SK-N-SH (cell line): ENCODE results near the gene DSCAML1. TPM values are rescaled to one million over a fixed set of nuclear protein-coding genes. Genes with fewer than 3 reads are reported as not detected.

Experiments
- CTCF ChIA-PET: fragments of 300-600, 350-600 bp; formaldehyde crosslinking; extraction: SDS; loops from one replicate; lab custom pipeline; 2021; lab: Yijun Ruan, JAX
- POLR2A ChIA-PET: fragments of 350-600 bp; sonication (Branson Sonifier 250); formaldehyde crosslinking; extraction: SDS; loops from one replicate; lab custom pipeline; 2020; ENCODE audit warnings: antibody characterized with exemption, inconsistent platforms; lab: Yijun Ruan, JAX
- DNase-seq: peaks from one replicate; pipeline ENCODE4 v3.0.0; 2012
- H2AFZ ChIP-seq: fragments of 200-600 bp; sonication (generic); 2 replicates; pipeline ENCODE4 v1.8.1; 2016; ENCODE audit warnings: antibody characterized with exemption, mild to moderate bottlenecking, low read depth
- H3F3A ChIP-seq: fragments of 200-600 bp; sonication (generic); replicated peaks from 2 replicates; pipeline ENCODE3; 2016; ENCODE audit warnings: antibody characterized with exemption, mild to moderate bottlenecking; ENCODE audit not compliant: insufficient read depth
- H3K27ac ChIP-seq, 2 experiments: fragments of 200-500 bp in 1 of 2; fragments of 200-600 bp in 1 of 2; sonication (Bioruptor generic) in 1 of 2; sonication (generic), shearing (Covaris generic) in 1 of 2; 2 replicates each; pipeline versions ENCODE4 v1.5.1 to v1.6.1; 2014 to 2016; ENCODE audit warnings: low read depth in 2 of 2, inconsistent platforms in 1 of 2, low read length in 1 of 2, mild to moderate bottlenecking in 1 of 2, mixed read lengths in 1 of 2
- H3K27me3 ChIP-seq: fragments of 200-600 bp; sonication (generic), shearing (Covaris generic); 2 replicates; pipeline ENCODE4 v1.6.1; 2016; ENCODE audit warnings: mixed run types; ENCODE audit not compliant: insufficient read depth
- H3K36me3 ChIP-seq, 2 experiments: fragments of 200-500 bp in 1 of 2; fragments of 200-600 bp in 1 of 2; sonication (Bioruptor generic) in 1 of 2; sonication (generic) in 1 of 2; replicated peaks in 1 of 2; 2 replicates each; pipeline versions ENCODE3 to v1.5.1; 2014 to 2016; ENCODE audit warnings: low read length in 1 of 2, mild to moderate bottlenecking in 1 of 2; ENCODE audit not compliant: insufficient read depth in 2 of 2, control insufficient read depth in 1 of 2
- H3K4me1 ChIP-seq, 2 experiments: fragments of 200-500 bp in 1 of 2; fragments of 200-600 bp in 1 of 2; sonication (Bioruptor generic) in 1 of 2; sonication (generic), shearing (Covaris generic) in 1 of 2; 2 replicates each; pipeline versions ENCODE4 v1.5.1 to v1.6.1; 2014 to 2016; ENCODE audit warnings: low read depth in 1 of 2, low read length in 1 of 2, mixed run types in 1 of 2; ENCODE audit not compliant: insufficient read depth in 2 of 2, control insufficient read depth in 1 of 2
- H3K4me2 ChIP-seq: fragments of 200-600 bp; sonication (generic), shearing (Covaris generic); 2 replicates; pipeline ENCODE4 v1.6.1; 2017; ENCODE audit warnings: mixed run types
- H3K4me3 ChIP-seq, 2 experiments: fragments of 200-500 bp in 1 of 2; fragments of 200-600 bp in 1 of 2; sonication (Bioruptor generic) in 1 of 2; sonication (generic), shearing (Covaris generic) in 1 of 2; 2 replicates each; pipeline versions ENCODE4 v1.5.1 to v1.8.1; 2014 to 2016; ENCODE audit warnings: low read depth in 2 of 2, inconsistent platforms in 1 of 2, low read length in 1 of 2, mild to moderate bottlenecking in 1 of 2, mixed read lengths in 1 of 2, moderate library complexity in 1 of 2
- H3K79me2 ChIP-seq: fragments of 200-600 bp; sonication (generic); 2 replicates; pipeline ENCODE4 v1.8.1; 2017; ENCODE audit warnings: mild to moderate bottlenecking; ENCODE audit not compliant: insufficient read depth
- H3K9ac ChIP-seq: fragments of 200-600 bp; sonication (generic); 2 replicates; pipeline ENCODE4 v1.6.1; 2017; ENCODE audit warnings: mixed run types
- H3K9me2 ChIP-seq: fragments of 200-600 bp; sonication (generic); 2 replicates; pipeline ENCODE4 v1.6.1; 2017; ENCODE audit warnings: mixed run types
- H3K9me3 ChIP-seq: fragments of 200-600 bp; sonication (generic); 2 replicates; pipeline ENCODE4 v1.6.1; 2017; ENCODE audit warnings: mixed run types, mild to moderate bottlenecking, moderate library complexity
- H4K20me1 ChIP-seq: fragments of 200-600 bp; sonication (generic); 2 replicates; pipeline ENCODE4 v1.6.1; 2017; ENCODE audit warnings: mild to moderate bottlenecking, mixed run types; ENCODE audit not compliant: insufficient read depth
- ELF1 ChIP-seq: IDR thresholded peaks from 2 replicates; pipeline ENCODE4 v1.4.0; 2012
- EP300 ChIP-seq, 2 experiments: IDR thresholded peaks; 2 replicates each; pipeline versions ENCODE4 v1.4.0 to v1.6.1; 2012; ENCODE audit warnings: borderline replicate concordance in 1 of 2, low read depth in 1 of 2, low read length in 1 of 2
- FOXJ3 ChIP-seq: sonication (generic); formaldehyde crosslinking; IDR thresholded peaks from 2 replicates; pipeline ENCODE4 v1.5.1; 2020; ENCODE audit warnings: mild to moderate bottlenecking, missing genetic modification reagents
- GABPA ChIP-seq: IDR thresholded peaks from 2 replicates; pipeline ENCODE4 v1.4.0; 2012; ENCODE audit warnings: low read depth, mild to moderate bottlenecking
- JUND ChIP-seq: IDR thresholded peaks from 2 replicates; pipeline ENCODE4 v1.4.0; 2012
- MAX ChIP-seq: IDR thresholded peaks from 2 replicates; pipeline ENCODE4 v1.4.0; 2012; ENCODE audit warnings: low read depth
- MEF2A ChIP-seq: IDR thresholded peaks from 2 replicates; pipeline ENCODE4 v1.4.0; 2012; ENCODE audit warnings: low read depth, borderline replicate concordance
- MXI1 ChIP-seq: IDR thresholded peaks from 2 replicates; pipeline ENCODE4 v1.6.1; 2012; ENCODE audit warnings: mild to moderate bottlenecking, low read depth, low read length, improper control_type of control experiment
- NRF1 ChIP-seq: IDR thresholded peaks from 2 replicates; pipeline ENCODE4 v1.6.1; 2012; ENCODE audit warnings: low read depth, mild to moderate bottlenecking, low read length
- POLR2AphosphoS5 ChIP-seq: IDR thresholded peaks from 2 replicates; pipeline ENCODE4 v1.6.1; 2012; ENCODE audit warnings: low read depth, low read length
- RAD21 ChIP-seq: IDR thresholded peaks from 2 replicates; pipeline ENCODE4 v1.6.1; 2012; ENCODE audit warnings: mild to moderate bottlenecking, low read length
- RCOR1 ChIP-seq: fragments of 150-350 bp; IDR thresholded peaks from 2 replicates; pipeline ENCODE4 v1.6.1; 2017; ENCODE audit warnings: antibody characterized with exemption, low read length
- RXRA ChIP-seq: IDR thresholded peaks from 2 replicates; pipeline ENCODE4 v1.4.0; 2012; ENCODE audit warnings: low read depth, mild to moderate bottlenecking, borderline replicate concordance
- SMC3 ChIP-seq: IDR thresholded peaks from 2 replicates; pipeline ENCODE4 v1.6.1; 2012; ENCODE audit warnings: low read depth, low read length, improper control_type of control experiment
- TAF1 ChIP-seq: IDR thresholded peaks from 2 replicates; pipeline ENCODE4 v1.6.1; 2012; ENCODE audit warnings: low read depth, mild to moderate bottlenecking, low read length, moderate library complexity, borderline replicate concordance
- TCF12 ChIP-seq: IDR thresholded peaks from 2 replicates; pipeline ENCODE4 v1.4.0; 2012
- YY1 ChIP-seq: IDR thresholded peaks from 2 replicates; pipeline ENCODE4 v1.4.0; 2012; ENCODE audit warnings: low read depth, mild to moderate bottlenecking
- WGBS: methylation state at CpG from one replicate; pipeline ENCODE4 v1.1.6; 2017; ENCODE audit warnings: low lambda C conversion rate; 5-methylcytosine and 5-hydroxymethylcytosine counted together
- polyA plus RNA-seq, 3 experiments: library from polyadenylated mRNA; depleted of rRNA; stranded (reverse); fragments of >200 nt; gene quantifications; 2 replicates each; pipeline ENCODE4 v1.2.3, GENCODE V29; 2012
- TF ChIP-seq, protein P1 (sequence below): IDR thresholded peaks from 2 replicates; pipeline ENCODE4 v1.4.0; 2012; ENCODE audit warnings: low read depth, borderline replicate concordance
- TF ChIP-seq, protein P2 (sequence below): IDR thresholded peaks from 2 replicates; pipeline ENCODE4; 2012
- TF ChIP-seq, protein P3 (sequence below): fragments of 150-350 bp; IDR thresholded peaks from 2 replicates; pipeline ENCODE4 v1.6.1; 2016; ENCODE audit warnings: mild to moderate bottlenecking, low read depth, low read length

Gene DSCAML1
- polyA plus RNA-seq, 1 of the 3 experiments (the other 2 are of a cell fraction), result not detected

GRCh38 chr11:117387992-117388755 is 408.8 kb downstream of the DSCAML1 start:
- H3K4me1 ChIP-seq, result peaks cover 0 to 4% of the 10 kb centered on the region in 2 experiments; a peak in 1 of 4 replicates
- H3K36me3 ChIP-seq, result peaks cover 22 to 48% of the 10 kb centered on the region in 2 experiments
- no peak overlapping the region for H2AFZ ChIP-seq
- peak overlapping the region; percentile 8 to 13; a peak in 2 of 4 replicates for H3K27ac ChIP-seq
- no peaks in the 10 kb centered on the region for H4K20me1 ChIP-seq
- 79% methylated on average over 2 of the region's 3 CpGs for WGBS
- no peaks in the 10 kb centered on the region for H3K9me2 ChIP-seq
- ChIA-PET POLR2A (interaction anchor here (0.6 kb wide), 1 partner anchor 24 kb away, joined by 3 read pairs; no protein-coding TSS in a partner anchor), CTCF (interaction anchor here (1.0 to 2.5 kb wide), 3 partner anchors 38 to 435 kb away, joined by 3 to 9 read pairs (median 7); no protein-coding TSS in a partner anchor)
- H3K9ac ChIP-seq, result no peak overlapping the region
- no peak for DNase-seq
- H3K27me3 ChIP-seq, result no peaks in the 10 kb centered on the region
- no peak overlapping the region for H3K4me3 ChIP-seq
- peaks cover 2% of the 10 kb centered on the region for H3F3A ChIP-seq
- TF ChIP-seq FOXJ3 (CRISPR knock-in tag) (no peak), MXI1 (no peak), RXRA (no peak), GABPA (no peak), TCF12 (peak; percentile 47; the same call in 1 of the 2 replicates), RCOR1 (no peak), MAX (peak; percentile 57; the same call in 1 of the 2 replicates)
- TF ChIP-seq, protein P1, sequence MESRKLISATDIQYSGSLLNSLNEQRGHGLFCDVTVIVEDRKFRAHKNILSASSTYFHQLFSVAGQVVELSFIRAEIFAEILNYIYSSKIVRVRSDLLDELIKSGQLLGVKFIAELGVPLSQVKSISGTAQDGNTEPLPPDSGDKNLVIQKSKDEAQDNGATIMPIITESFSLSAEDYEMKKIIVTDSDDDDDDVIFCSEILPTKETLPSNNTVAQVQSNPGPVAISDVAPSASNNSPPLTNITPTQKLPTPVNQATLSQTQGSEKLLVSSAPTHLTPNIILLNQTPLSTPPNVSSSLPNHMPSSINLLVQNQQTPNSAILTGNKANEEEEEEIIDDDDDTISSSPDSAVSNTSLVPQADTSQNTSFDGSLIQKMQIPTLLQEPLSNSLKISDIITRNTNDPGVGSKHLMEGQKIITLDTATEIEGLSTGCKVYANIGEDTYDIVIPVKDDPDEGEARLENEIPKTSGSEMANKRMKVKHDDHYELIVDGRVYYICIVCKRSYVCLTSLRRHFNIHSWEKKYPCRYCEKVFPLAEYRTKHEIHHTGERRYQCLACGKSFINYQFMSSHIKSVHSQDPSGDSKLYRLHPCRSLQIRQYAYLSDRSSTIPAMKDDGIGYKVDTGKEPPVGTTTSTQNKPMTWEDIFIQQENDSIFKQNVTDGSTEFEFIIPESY, result no peak
- TF ChIP-seq, protein P2, sequence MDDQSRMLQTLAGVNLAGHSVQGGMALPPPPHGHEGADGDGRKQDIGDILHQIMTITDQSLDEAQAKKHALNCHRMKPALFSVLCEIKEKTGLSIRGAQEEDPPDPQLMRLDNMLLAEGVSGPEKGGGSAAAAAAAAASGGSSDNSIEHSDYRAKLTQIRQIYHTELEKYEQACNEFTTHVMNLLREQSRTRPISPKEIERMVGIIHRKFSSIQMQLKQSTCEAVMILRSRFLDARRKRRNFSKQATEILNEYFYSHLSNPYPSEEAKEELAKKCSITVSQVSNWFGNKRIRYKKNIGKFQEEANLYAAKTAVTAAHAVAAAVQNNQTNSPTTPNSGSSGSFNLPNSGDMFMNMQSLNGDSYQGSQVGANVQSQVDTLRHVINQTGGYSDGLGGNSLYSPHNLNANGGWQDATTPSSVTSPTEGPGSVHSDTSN, result no peak
- H3K79me2 ChIP-seq, result no peaks in the 10 kb centered on the region
- H3K4me2 ChIP-seq, result no peak overlapping the region
- no peaks in the 10 kb centered on the region for H3K9me3 ChIP-seq

- CTCF ChIA-PET, result interaction anchor here (0.8 to 3.2 kb wide), 3 partner anchors 14 to 422 kb away, joined by 3 to 13 read pairs (median 5); no protein-coding TSS in a partner anchor
- Histone ChIP-seq H3K9me3 (no peaks in the 10 kb centered on the region), H4K20me1 (no peaks in the 10 kb centered on the region), H3K36me3 (peaks cover 12 to 49% of the 10 kb centered on the region in 2 experiments), H3K9me2 (no peaks in the 10 kb centered on the region), H3K4me1 (peaks cover 0 to 4% of the 10 kb centered on the region in 2 experiments; a peak in 1 of 4 replicates), H3K27ac (no peak overlapping the region), H3K4me3 (no peak overlapping the region), H3K9ac (no peak overlapping the region), H3K79me2 (no peaks in the 10 kb centered on the region), H3F3A (peaks cover 2% of the 10 kb centered on the region), H3K4me2 (no peak overlapping the region), H2AFZ (no peak overlapping the region), H3K27me3 (no peaks in the 10 kb centered on the region)
- WGBS, result 98% methylated on average over 9 of the region's 9 CpGs
- DNase-seq, result no peak
- POLR2A ChIA-PET, result no interaction called here
- TF ChIP-seq SMC3 (no peak), NRF1 (no peak), GABPA (no peak), RAD21 (no peak), POLR2AphosphoS5 (no peak), JUND (no peak), ELF1 (no peak), RCOR1 (no peak), YY1 (no peak), MEF2A (no peak), TAF1 (no peak), EP300 (IDR thresholded peaks at IDR 0.05; ENCODE audit: borderline replicate concordance in 1 of 2, low read depth in 1 of 2, low read length in 1 of 2) (no peak)
- TF ChIP-seq, protein P3, sequence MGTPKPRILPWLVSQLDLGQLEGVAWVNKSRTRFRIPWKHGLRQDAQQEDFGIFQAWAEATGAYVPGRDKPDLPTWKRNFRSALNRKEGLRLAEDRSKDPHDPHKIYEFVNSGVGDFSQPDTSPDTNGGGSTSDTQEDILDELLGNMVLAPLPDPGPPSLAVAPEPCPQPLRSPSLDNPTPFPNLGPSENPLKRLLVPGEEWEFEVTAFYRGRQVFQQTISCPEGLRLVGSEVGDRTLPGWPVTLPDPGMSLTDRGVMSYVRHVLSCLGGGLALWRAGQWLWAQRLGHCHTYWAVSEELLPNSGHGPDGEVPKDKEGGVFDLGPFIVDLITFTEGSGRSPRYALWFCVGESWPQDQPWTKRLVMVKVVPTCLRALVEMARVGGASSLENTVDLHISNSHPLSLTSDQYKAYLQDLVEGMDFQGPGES, result no peak
- TF ChIP-seq, protein P1, result no peak
Measured at GRCh38 chr11:117385906-117386305, 411.1 kb downstream of the DSCAML1 start.
